GM21423 (cell line): Measurements from ENCODE around the gene PRR5L.

Experiments
- ATAC-seq: cut with Tn5 transposase; IDR thresholded peaks from one replicate; pipeline ENCODE4 v1.9.1; 2021; ENCODE audit warnings: mild to moderate bottlenecking, moderate library complexity; ENCODE audit not compliant: unreplicated experiment

Gene PRR5L

GRCh38 chr11:36295926-36296325 is at the start of gene PRR5L:
Gene PRR5L, plus strand, starts transcription at chr11:36296288. Its CDS starts 104,834 bp downstream, at chr11:36401122.
- no peak for ATAC-seq

DNA sequence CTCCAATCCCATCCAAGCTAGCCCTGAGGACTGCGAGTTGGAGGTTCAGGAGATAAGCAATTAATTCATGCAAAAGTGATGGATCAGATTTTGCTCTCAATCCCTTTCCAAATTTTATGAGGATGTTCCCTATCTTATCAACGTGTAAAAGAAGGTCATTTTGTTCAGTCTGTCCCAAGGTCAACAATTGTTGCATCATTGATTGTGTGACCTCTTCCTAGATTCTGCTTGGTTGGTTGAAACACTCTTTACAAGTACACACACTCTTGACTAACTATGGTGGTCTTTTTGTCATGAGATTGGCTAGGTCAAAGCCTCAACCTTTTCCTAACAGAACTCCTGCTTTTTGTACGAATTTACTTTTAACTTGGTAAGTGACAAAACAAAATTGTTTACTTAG is 48.6 kb upstream of the PRR5L start:
- no peak for ATAC-seq

DNA sequence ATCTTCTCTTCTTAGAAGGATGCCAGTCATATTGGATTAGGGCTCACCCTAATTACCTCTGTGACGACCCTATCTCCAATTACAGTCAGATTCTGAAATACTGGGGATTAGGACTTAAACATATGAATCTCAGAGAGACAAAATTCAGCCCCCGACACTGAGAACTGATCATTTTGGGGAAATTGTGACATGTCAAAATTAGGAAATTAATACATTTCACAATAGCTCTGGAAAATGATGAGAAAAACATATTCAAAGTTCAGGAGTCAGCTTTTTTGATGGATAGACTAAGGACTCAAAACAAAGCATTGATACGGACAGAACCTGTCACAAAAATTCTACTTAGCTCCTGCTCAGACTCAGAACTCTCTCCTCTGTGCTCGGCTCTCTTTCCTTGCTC is 47.7 kb upstream of the PRR5L start:
- no peak for ATAC-seq

GRCh38 chr11:36249246-36249645 is 46.8 kb upstream of the PRR5L start:
- no peak for ATAC-seq

- no peak for ATAC-seq
Observed at GRCh38 chr11:36251823-36252222, 44.3 kb upstream of the PRR5L start.

DNA sequence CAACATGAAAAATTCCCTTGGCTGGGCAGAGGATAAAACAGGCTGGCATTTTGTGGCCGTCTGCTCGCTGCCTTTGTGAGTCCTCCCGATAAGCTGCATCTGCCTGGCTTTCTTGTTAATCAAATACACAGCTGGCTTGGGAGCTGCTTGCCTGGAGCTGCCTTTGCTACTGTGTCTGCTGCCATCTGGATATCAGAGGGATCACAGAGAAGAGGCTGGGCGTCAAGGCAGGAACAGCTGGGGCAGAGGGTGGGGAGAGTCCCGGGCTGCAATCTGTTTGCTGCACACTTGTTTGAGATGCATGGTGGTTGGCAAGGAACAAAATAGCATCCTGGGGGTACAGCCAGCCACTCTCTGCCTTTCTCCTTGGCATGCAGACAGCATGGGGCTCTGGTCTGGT is 42.9 kb upstream of the PRR5L start:
- ATAC-seq, result no peak

- no peak for ATAC-seq
Observed at GRCh38 chr11:36254713-36255112, 41.4 kb upstream of the PRR5L start.

- no peak for ATAC-seq
Observed at GRCh38 chr11:36257351-36257750, 38.7 kb upstream of the PRR5L start.

DNA sequence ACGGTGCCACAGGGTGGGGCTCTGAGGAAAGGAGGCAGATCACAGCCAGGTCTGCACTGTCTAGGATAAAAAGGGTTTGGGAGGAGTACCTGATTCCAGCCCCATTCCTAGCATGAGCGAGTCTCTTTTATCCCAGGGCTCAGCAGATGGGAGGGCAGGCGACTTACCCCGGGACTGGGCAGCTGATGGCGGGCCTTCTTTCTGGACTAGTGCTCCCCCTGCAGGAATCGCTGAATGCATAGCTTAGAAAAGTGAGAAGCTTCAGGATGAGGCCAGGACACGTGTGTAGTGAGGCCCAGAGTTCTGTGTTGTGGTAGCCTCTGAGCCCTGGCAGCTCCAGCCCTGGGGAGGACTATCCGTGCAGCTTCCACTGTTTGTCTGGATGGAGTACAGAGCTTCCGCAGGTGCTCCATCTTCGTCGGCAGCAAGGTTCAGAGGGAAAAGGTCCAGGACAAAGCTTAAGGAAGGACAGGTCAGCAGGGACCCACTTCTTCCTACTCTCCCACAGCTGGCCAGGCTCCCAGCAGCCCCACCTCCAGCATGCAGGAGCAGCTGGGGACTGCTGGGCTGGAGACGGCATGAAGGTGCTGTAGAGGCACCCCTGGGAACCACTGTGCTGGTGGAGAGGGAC is 37.2 kb upstream of the PRR5L start:
- no peak for ATAC-seq

DNA sequence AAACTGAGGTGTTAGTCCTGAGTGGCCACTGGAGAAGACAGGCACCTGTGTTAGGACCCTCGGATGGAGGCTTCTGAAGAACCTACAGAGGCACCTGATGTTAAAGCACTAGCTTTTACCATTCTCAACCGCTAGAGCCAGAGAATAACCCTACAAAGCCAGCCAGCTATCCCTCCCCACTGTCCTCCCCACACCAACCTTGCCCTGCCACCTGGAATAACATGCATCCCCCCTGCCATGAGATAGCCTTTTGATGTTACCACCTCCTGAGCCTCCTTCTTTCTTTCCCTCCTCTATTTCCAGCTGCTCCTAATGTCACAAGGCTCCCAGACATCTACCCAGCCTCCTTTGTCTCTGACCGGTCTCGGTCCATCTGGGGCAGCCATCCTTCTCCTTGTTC is 35.0 kb upstream of the PRR5L start:
- ATAC-seq, result no peak

DNA sequence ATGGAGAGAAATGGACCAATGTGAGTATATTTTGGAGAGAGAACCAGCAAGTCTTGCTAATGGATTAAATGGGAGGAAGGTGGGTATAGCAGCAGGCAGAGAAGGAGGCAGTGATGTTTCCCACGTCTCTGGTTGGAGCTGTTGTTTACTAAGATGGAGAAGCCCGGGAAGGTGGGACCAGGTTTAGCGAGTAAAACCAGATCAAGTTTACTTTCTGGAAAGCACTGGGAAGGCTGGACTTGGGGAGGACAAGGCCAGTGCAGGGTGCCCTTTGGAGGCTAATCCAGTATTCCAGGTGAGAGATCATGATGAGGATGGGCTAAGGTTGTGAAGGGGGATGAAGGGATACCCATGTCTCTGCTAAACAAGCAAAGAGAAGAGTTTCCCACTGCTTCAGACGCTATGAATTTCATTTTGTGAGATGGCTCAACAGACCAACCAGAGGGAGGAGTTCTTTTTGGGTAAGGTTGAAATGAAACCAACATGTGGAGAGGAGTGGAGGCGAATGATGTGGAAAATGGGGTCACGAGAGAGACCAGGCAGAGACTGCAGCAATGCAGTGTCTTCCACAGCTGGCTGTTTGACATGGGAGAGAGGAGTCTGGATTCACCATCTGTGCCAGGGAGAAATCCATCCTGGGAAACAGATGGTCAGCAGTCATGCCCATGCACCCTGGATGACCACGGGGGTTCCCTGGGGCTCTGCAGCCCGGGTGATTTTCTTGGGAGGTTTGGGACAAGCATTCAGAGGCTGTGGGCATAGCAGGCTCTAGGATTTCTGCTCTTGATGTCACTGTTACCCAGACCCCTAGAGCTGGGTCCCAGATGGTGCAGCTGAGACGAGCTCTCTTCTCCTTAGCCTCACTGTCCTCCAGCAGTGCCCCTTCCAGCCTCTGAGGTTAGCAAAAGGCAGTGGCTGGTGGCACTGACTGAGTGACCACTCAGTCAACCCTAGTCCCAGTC is 31.8 kb upstream of the PRR5L start:
- ATAC-seq, result no peak

DNA sequence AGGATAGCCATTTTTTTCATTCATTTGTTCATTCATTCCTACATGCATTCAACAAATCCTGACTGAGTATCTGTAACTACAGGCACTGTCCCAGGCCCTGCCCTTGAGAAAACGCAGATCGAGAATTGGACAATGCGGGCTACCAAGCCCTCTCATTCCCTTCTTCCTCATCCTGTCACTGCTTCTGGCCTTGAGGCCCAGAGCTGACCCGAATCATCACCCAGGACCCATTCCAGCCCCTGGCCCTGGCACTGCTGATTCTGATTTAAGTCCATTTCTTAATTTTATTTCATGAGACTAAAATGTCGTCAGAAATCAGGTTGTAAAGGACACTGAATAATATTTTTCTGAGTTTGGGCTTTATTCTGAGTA is 31.1 kb upstream of the PRR5L start:
- no peak for ATAC-seq

DNA sequence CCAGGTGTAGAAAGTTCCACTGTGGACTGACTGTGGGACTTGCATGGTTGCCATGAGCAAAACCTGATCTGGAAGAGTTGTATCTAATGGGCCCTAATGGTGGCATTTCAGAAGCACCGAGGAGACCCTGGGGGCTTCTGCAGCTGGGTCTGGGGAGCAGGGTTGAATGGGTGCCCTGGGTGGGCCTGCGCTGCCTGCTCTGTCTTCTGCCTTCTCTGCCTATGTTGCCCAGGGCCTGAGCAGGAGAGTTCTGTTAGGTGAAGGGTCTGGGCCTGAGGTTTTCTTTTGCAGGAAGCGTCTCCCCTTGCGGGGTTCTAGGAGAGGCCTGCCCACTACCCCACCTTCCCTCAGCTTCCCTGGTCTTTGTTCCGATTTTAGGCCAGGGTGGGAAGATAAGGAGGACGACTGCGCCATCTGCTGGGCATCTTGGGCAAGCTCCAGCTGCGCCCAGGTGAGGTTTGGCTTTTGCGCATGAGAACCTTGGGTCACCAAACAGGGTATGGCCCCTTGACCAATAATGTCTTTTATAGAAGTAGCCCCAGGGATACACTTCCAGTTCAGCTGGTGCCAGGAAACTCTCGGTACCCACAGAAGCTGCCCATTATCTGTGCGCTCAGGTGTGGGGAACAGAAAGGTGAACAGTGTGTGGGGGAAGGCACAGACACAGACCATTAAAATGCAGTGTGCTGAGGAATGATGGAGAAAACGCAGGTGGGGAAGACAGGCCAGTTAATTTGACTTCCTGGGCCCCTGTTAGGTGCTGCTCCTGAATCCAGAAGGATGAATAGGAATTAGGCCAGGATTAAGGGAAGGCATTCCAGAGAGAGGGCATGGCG is 30.1 kb upstream of the PRR5L start:
- peak; percentile 64 for ATAC-seq

GRCh38 chr11:36266767-36267166 is 29.3 kb upstream of the PRR5L start:
- no peak for ATAC-seq

DNA sequence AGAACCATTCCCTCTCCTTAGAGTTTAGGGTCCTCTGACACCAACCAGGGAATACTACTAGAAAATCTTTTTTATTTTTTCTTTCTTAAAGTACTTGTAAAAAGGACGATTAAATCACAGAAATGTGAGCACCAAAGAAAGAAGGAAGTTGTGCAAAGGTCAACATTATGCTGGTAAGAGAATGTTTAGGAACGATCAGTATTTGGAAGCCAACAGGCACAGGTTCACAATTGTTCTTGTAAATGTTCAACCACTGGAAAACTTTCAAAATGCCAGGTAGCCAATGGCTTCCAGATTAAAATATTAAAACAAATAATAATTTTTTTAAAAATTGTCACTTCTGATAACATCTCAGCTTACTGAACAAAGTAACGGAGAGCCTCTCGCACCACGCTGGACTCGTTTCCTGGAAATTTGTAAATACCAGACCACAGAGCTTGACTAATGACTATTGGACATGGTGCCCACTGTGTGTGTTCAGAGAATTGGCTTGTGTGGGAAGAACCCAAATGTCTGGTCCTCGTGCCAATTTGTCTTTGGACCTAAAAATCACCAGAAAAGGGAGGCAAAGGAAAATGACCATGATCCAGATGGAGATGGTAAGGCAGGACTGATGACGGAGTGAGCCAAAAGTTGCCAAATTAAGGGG is 27.6 kb upstream of the PRR5L start:
- no peak for ATAC-seq

- no peak for ATAC-seq
Observed at GRCh38 chr11:36270701-36271100, 25.4 kb upstream of the PRR5L start.

DNA sequence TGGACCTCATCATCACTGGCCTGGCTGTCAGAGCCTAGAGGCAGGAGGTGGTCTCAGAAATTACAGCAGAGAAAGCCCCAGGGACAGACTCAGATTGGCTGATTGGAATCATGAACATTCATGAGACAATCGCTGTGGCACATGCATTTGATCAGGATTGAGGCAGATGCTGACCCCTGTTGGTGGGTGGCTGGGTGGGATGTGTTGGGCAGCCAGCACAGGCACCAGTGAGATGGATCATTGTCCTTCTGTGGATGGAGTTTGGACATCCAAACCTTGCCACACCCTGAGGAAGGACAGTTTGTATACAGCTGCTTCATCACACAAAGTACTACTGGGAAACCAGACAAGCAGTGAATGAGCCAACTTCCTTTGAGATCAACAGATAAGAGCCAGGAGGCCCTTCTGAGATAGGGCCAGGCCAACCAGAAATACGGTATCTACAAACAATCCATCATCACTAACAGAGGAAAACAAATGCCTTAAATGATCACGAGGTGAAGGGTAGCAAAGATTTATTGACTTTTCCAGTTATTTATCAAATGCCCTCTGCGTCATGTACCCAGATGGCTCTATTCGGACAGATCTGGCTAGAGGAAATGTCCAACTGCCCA is 24.2 kb upstream of the PRR5L start:
- no peak for ATAC-seq

GRCh38 chr11:36273110-36273509 is 23.0 kb upstream of the PRR5L start:
- ATAC-seq, result no peak

- ATAC-seq, result no peak
Observed at GRCh38 chr11:36274414-36274813, 21.7 kb upstream of the PRR5L start.

- ATAC-seq, result no peak
Observed at GRCh38 chr11:36278531-36279282, 17.4 kb upstream of the PRR5L start.
